Activated CD8-positive, alpha-beta memory T cell treated with anti-CD3 and anti-CD28 coated beads, Interleukin-2, amount 10 ng/mL, durations not matched to agents 7 days and 5 days (primary cell): Measurements from ENCODE around the gene TMEM215. TPM values are rescaled to one million over a fixed set of nuclear protein-coding genes. Genes with fewer than 3 reads are reported as not detected.

Experiments used
- ATAC-seq: fragments of 150-1000 bp; cut with Tn5 transposase; one replicate; pipeline ENCODE4 v1.10.0; 2021; ENCODE audit warnings: moderate library complexity
- CTCF ChIA-PET: fragments of 350-600 bp; sonication (Branson Sonifier 250); formaldehyde crosslinking; loops from one replicate; lab custom pipeline; 2021; ENCODE audit warnings: antibody characterized with exemption; lab: Charles Lee
- DNase-seq: peaks from one replicate; pipeline ENCODE4 v3.0.0-alpha.2; 2020
- H3K27ac Mint-ChIP-seq: one replicate; pipeline ENCODE4 v1.8.0; 2021; ENCODE audit warnings: mild to moderate bottlenecking, mixed read lengths
- H3K27me3 Mint-ChIP-seq: one replicate; pipeline ENCODE4 v1.8.0; 2021; ENCODE audit warnings: mixed read lengths
- H3K36me3 Mint-ChIP-seq: one replicate; pipeline ENCODE4 v1.8.0; 2021; ENCODE audit warnings: mild to moderate bottlenecking, mixed read lengths
- H3K4me1 Mint-ChIP-seq: one replicate; pipeline ENCODE4 v1.8.0; 2021; ENCODE audit warnings: mixed read lengths
- H3K4me3 Mint-ChIP-seq: one replicate; pipeline ENCODE4 v1.8.0; 2021; ENCODE audit warnings: mild to moderate bottlenecking, moderate library complexity, mixed read lengths
- H3K9me3 Mint-ChIP-seq: one replicate; pipeline ENCODE4 v1.8.0; 2022; ENCODE audit warnings: low read depth, mixed read lengths
- total RNA-seq, 2 experiments: library from RNA; stranded (reverse); gene quantifications; one replicate each; pipeline ENCODE4 v1.2.3, GENCODE V29; 2021

TMEM215 gene, protein sequence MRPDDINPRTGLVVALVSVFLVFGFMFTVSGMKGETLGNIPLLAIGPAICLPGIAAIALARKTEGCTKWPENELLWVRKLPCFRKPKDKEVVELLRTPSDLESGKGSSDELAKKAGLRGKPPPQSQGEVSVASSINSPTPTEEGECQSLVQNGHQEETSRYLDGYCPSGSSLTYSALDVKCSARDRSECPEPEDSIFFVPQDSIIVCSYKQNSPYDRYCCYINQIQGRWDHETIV
- not detected for total RNA-seq

DNA sequence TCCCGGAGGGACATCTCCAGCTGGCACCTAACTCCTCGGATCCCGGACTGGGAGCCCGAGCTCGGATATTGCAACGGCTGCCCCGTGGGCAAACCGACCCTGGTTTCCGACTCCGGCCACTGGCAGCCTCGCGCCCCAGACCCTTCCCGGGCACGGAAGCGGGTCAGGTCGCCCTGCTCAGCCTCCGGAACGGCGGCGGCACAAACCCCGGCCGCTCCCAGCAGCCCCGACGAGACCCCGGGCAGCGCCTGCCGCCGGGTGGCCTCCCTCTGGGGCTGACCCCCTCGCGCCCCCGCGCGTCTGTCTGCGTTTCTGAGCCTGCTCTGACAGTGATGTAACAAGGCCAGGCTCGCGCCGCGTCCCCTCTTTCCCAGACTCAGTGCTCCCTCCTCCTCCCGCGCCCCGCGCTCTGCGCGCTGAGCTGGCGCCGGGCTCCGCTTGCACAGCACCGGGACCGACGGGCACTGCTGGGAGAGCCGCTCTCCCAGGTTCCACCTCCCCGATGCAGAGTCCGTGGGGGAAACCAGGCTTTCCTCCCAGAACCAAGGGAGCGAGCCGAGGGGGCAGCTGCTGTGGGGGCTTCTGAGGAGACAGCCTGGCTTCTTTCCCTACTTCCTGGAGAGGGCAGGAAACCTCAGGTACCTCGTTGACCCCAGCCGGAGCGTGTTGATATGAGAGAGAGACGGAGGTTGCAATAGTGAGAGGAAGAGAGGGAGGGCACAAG is at the start of gene TMEM215:
TSS of gene TMEM215 (plus strand) at position 373 of the 724 bp plus-strand sequence. CDS start 644 bp downstream, outside the sequence.
- no peak for DNase-seq
- Mint-ChIP-seq H3K4me1 (peaks cover 2% of the 10 kb centered on the region), H3K4me3 (no peak within 1 kb of the TSS), H3K27me3 (peaks cover 55% of the 10 kb centered on the region), H3K9me3 (no peaks in the 10 kb centered on the region), H3K27ac (no peak within 1 kb of the TSS), H3K36me3 (peaks cover 3% of the 10 kb centered on the region)
- no peak for ATAC-seq
- CTCF ChIA-PET: no interaction called here

DNA sequence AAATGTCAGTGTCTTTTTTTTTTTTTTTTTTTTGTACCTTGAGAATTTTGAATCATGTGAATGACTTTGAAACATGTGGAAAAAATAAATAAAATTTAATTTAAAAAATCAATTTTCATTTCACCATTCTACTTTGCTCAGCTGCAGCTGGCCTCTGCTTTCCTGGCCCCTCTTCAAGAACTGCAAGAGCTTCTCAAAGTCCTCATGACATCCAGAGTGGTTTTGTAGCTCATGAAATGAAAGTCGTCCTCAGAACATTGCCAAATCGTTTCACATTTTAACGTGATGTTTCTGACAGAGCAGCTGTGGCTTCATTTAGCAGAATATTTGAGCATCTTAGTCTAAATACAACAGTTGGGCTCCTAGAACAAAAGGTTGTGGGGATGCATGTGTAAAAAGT is 47.9 kb upstream of the TMEM215 start:
- Mint-ChIP-seq H3K27me3 (no peaks in the 10 kb centered on the region), H3K27ac (no peak overlapping the region), H3K4me3 (no peak overlapping the region), H3K4me1 (no peaks in the 10 kb centered on the region), H3K9me3 (no peaks in the 10 kb centered on the region), H3K36me3 (no peaks in the 10 kb centered on the region)
- no peak for ATAC-seq
- no peak for DNase-seq
- CTCF ChIA-PET: no interaction called here

DNA sequence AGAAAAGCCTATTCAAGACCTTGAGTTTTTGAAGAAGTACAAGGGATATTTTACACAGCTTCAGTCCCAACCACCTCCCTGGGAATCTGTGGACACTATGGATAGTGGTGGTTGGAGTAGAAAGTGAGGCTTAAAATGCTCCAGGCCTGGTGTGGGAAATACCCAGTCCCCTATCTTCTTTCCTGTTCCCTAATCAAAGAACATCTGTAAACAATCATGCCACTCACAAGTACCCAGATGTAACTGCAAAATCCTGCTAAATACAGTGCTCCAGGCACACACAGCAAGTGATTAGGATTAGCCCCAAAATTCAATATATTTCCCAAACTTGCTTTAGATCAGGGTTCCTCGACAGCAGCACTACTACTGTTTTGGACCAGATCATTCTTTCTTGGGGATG is 46.0 kb upstream of the TMEM215 start:
- H3K36me3 Mint-ChIP-seq: no peaks in the 10 kb centered on the region
- no peaks in the 10 kb centered on the region for H3K9me3 Mint-ChIP-seq
- H3K27ac Mint-ChIP-seq: no peak overlapping the region
- no peak for ATAC-seq
- H3K4me3 Mint-ChIP-seq: no peak overlapping the region
- DNase-seq: no peak
- H3K27me3 Mint-ChIP-seq: no peaks in the 10 kb centered on the region
- CTCF ChIA-PET: no interaction called here
- no peaks in the 10 kb centered on the region for H3K4me1 Mint-ChIP-seq

DNA sequence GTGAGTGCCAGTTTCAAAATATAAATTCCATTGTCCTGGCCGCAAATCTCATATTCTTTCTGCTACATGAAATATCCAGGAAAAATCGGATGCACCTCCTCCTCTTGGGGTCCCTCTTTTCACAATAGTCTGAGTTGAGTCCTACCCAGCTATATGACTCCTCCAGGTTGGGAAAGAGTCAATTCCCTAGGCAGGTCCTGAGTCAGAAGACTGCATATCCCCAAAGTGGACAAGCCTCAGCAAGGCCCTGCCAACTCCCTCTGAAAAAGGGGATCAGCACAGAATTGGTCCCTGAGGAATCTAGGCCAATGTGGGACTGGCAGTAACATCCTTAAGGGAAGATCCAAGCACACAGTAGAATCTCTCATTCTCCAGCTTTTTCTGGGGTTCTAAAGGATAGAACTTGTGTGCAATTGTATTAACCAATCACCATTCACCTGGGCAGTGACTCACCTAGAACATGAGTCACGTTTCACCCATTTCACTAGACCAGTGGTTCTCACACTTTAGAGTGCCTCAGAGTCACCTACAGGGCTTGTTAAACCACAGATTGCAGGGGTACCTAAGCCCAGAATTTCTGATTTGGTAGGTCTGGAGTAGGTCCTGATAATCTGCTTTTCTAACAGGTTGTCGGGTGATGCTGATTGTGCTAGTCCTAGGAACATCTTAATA is 44.7 kb upstream of the TMEM215 start:
- Mint-ChIP-seq H3K27ac (no peak overlapping the region), H3K27me3 (no peaks in the 10 kb centered on the region), H3K4me3 (no peak overlapping the region), H3K4me1 (no peaks in the 10 kb centered on the region), H3K36me3 (no peaks in the 10 kb centered on the region), H3K9me3 (no peaks in the 10 kb centered on the region)
- CTCF ChIA-PET: no interaction called here
- no peak for ATAC-seq
- no peak for DNase-seq

DNA sequence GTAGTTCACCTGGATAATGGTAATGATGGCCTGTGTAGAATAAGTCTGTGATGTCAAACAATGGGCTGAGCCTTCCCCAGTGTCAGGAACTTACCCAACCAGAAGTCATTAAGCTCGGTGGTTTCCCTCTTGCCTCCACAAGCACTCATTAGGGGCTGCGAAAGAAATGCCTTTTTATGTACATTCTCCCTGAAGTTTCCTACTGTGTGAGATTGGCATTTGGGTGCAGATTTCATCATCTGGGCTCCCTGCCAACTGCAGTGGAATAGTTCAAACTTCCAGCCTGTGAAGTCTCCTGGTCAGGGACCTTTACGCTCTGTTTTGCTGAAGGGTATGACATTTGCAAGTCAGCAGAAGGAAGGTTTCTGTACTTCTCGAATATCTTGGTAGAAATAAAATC is 41.6 kb upstream of the TMEM215 start:
- no peaks in the 10 kb centered on the region for H3K36me3 Mint-ChIP-seq
- CTCF ChIA-PET: no interaction called here

DNA sequence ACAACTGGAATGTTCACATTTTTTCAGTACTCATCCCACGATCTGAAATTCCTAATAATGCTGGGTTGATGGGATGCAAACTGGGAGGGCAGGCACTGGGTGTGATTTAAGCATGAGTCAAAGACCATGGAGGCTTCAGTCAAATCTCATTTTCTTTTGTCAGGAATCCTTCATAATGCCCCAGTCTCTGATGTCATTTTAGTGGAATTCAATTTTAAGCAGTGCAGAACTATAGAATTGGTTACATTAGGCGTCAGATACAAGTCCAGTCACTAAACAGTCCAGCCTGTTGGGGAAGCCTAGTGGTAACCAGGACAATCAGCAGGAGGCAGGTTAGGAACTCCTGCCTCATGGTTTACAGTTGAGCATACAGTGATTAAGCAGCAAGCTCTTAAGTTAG is 41.0 kb upstream of the TMEM215 start:
- no peaks in the 10 kb centered on the region for H3K9me3 Mint-ChIP-seq
- H3K27me3 Mint-ChIP-seq: no peaks in the 10 kb centered on the region
- no peaks in the 10 kb centered on the region for H3K36me3 Mint-ChIP-seq
- no peaks in the 10 kb centered on the region for H3K4me1 Mint-ChIP-seq
- no peak overlapping the region for H3K27ac Mint-ChIP-seq
- DNase-seq (no peak), ATAC-seq (no peak)
- CTCF ChIA-PET: no interaction called here
- no peak overlapping the region for H3K4me3 Mint-ChIP-seq

More for the DNA sequence above, 41.6 kb upstream of the TMEM215 start:
- H3K27me3 Mint-ChIP-seq: no peaks in the 10 kb centered on the region
- no peak overlapping the region for H3K27ac Mint-ChIP-seq
- no peaks in the 10 kb centered on the region for H3K9me3 Mint-ChIP-seq
- DNase-seq: no peak
- no peaks in the 10 kb centered on the region for H3K4me1 Mint-ChIP-seq
- no peak overlapping the region for H3K4me3 Mint-ChIP-seq
- ATAC-seq: no peak

DNA sequence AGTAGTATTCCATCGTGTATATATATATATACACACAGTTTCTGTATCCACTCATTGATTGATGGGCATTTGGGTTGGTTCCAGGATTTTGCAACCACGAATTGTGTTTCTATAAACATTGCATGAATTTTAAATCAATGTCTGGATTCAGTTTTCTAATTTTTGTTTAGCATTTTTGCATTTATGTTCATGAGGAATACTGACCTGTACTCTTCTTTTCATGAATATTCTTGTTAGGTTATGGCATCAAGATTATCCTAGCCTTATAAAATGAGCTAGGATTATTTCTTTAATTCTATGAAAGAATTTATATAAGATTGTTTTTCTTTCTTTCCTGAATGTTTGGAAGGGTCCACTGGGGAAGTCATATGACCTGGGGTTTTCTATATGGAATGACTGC is 35.3 kb upstream of the TMEM215 start:
- Mint-ChIP-seq H3K36me3 (no peaks in the 10 kb centered on the region), H3K27ac (no peak overlapping the region), H3K4me1 (no peaks in the 10 kb centered on the region), H3K4me3 (no peak overlapping the region), H3K27me3 (peaks cover 5% of the 10 kb centered on the region), H3K9me3 (no peaks in the 10 kb centered on the region)
- CTCF ChIA-PET: no interaction called here
- ATAC-seq: no peak
- no peak for DNase-seq

GRCh38 chr9:32755730-32756129 is 27.6 kb upstream of the TMEM215 start:
- Mint-ChIP-seq H3K27ac (no peak overlapping the region), H3K9me3 (no peaks in the 10 kb centered on the region), H3K4me1 (no peaks in the 10 kb centered on the region), H3K36me3 (no peaks in the 10 kb centered on the region), H3K4me3 (no peak overlapping the region), H3K27me3 (no peaks in the 10 kb centered on the region)
- no peak for ATAC-seq
- no peak for DNase-seq
- CTCF ChIA-PET: no interaction called here

DNA sequence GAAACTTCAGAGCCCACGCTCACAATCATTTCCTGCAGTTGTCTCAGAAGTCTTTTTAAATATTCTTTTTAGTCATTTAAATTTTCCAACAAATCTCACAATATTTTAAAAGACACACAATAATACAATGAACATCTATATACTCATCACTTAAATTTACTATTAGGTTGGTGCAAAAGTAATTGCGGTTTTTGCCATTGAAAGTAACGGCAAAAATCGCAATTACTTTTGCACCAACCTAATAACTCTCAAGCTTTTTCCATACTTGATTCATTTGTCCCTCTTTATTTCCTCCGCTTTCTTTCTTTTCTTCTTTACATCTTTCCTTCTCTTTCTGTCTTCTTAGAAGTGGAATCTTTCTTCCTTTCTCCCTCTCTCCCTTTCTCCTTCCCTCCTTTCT is 19.2 kb upstream of the TMEM215 start:
- H3K4me1 Mint-ChIP-seq: no peaks in the 10 kb centered on the region
- H3K27me3 Mint-ChIP-seq: peaks cover 3% of the 10 kb centered on the region
- ATAC-seq (no peak), DNase-seq (no peak)
- H3K36me3 Mint-ChIP-seq: no peaks in the 10 kb centered on the region
- H3K4me3 Mint-ChIP-seq: no peak overlapping the region
- H3K27ac Mint-ChIP-seq: no peak overlapping the region
- no peaks in the 10 kb centered on the region for H3K9me3 Mint-ChIP-seq
- CTCF ChIA-PET: interaction anchor here (0.6 kb wide), 1 partner anchor 257 kb away, joined by 3 read pairs; no protein-coding TSS in a partner anchor

GRCh38 chr9:32775283-32775682 is 8.1 kb upstream of the TMEM215 start:
- Mint-ChIP-seq H3K36me3 (no peaks in the 10 kb centered on the region), H3K4me3 (no peak overlapping the region), H3K9me3 (peaks cover 5% of the 10 kb centered on the region), H3K27ac (no peak overlapping the region), H3K4me1 (no peaks in the 10 kb centered on the region), H3K27me3 (no peaks in the 10 kb centered on the region)
- ATAC-seq (no peak), DNase-seq (no peak)
- CTCF ChIA-PET: interaction anchor here (1.2 kb wide), 1 partner anchor 10 kb away, joined by 4 read pairs; no protein-coding TSS in a partner anchor

DNA sequence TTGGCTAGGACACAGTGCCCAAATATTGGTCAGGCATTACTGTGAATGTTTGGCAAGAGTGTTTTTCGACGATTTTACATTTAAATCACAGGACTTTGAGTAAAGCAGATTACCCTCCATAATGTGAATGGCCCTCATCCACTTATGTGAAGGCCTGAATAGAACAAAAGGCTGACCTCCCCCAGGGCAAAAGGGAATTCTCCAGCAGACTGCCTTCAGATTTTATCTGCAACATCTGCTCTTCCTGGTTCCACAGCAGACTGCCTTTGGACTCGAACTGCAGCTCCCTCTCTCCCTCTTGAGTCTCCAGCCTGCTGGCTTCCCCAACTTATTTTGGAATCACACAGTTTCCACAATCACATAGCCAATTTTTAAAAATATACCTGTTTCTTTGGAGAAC is 7.1 kb upstream of the TMEM215 start:
- Mint-ChIP-seq H3K27me3 (peaks cover 8% of the 10 kb centered on the region), H3K36me3 (no peaks in the 10 kb centered on the region), H3K9me3 (peaks cover 5% of the 10 kb centered on the region), H3K4me3 (no peak overlapping the region), H3K4me1 (no peaks in the 10 kb centered on the region), H3K27ac (no peak overlapping the region)
- DNase-seq (no peak), ATAC-seq (no peak)
- CTCF ChIA-PET: no interaction called here

DNA sequence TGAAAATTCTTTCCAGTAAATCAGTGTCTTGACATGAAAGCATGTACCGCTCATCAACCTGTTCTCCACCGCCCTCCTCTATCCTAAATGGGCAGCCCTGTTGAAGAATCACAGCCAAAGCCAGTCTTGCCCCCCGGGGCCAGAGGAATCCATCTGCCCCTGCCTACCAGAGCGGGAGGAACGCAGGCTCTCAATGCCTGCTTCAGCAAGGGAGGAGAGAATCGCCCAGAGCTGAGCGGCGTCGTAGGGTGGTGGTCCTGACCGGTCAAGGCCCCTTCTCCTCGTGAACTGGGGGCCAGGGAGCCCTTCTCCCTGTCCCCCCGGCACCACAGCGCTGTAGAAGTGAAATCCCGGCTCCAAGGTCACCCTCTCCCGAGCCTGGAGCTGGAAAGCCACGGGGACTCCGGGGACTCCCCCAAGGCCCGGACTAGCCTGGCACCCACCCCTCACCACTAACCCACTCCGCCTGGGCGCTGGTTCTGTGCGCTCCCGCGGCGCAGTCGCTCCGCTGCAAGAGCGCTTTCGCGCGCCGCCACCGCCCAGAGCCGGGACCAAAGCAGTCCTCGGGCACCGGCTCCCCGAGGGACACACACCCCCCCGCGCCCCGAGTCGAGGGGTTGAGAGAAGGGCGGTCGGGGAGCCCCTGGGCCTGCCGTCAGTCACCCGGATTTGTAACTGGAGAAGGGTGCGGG is 718 bp upstream of the TMEM215 start:
- Mint-ChIP-seq H3K4me3 (no peak overlapping the region), H3K9me3 (no peaks in the 10 kb centered on the region), H3K27ac (no peak overlapping the region), H3K4me1 (peaks cover 2% of the 10 kb centered on the region), H3K27me3 (peaks cover 51% of the 10 kb centered on the region), H3K36me3 (peaks cover 3% of the 10 kb centered on the region)
- CTCF ChIA-PET: no interaction called here
- no peak for DNase-seq
- ATAC-seq: no peak

DNA sequence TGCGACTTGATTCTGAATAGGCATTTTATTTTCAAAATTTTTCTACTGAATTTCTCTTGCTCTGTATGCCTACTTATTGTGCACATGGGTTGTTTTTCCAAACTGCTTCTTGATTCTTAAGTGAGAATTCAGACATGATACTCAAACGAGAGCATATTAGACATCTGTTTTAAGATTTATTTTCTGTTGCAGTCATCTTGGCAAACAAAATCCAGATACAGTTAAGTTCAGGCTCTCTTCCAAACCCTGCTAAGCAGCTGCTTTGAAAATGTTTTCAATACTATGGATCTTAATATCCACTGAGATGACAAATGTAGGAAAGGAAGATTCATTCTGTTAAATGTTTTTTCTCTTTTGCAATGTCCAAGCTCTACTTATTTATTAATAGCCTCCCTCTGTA is 4.5 kb downstream of the TMEM215 start:
- Mint-ChIP-seq H3K36me3 (peaks cover 3% of the 10 kb centered on the region), H3K27ac (no peak overlapping the region), H3K4me3 (no peak overlapping the region), H3K4me1 (peaks cover 2% of the 10 kb centered on the region), H3K9me3 (no peaks in the 10 kb centered on the region), H3K27me3 (peaks cover 42% of the 10 kb centered on the region)
- CTCF ChIA-PET: no interaction called here
- ATAC-seq (no peak), DNase-seq (no peak)
